Keratinocyte (primary cell): ENCODE measurements around the gene SLC15A3.

Experiments used
- EZH2 ChIP-seq: IDR thresholded peaks from one replicate; pipeline ENCODE4 v1.6.1; 2012; ENCODE audit warnings: inconsistent platforms, mild to moderate bottlenecking, low read length, moderate library complexity
- TF ChIP-seq, protein P1 (sequence below), 3 experiments: IDR thresholded peaks in 1 of 3; conservative IDR thresholded peaks in 1 of 3; optimal IDR thresholded peaks in 1 of 3; 2 replicates in 2 of 3; 3 replicates in 1 of 3; pipeline versions ENCODE3 to v1.5.1; 2011; ENCODE audit warnings: low read length in 3 of 3, mild to moderate bottlenecking in 3 of 3, moderate library complexity in 2 of 3, control low read depth in 1 of 3, inconsistent platforms in 1 of 3; ENCODE audit not compliant: insufficient read depth in 2 of 3; ENCODE audit errors: extremely low read depth in 1 of 3

DNA sequence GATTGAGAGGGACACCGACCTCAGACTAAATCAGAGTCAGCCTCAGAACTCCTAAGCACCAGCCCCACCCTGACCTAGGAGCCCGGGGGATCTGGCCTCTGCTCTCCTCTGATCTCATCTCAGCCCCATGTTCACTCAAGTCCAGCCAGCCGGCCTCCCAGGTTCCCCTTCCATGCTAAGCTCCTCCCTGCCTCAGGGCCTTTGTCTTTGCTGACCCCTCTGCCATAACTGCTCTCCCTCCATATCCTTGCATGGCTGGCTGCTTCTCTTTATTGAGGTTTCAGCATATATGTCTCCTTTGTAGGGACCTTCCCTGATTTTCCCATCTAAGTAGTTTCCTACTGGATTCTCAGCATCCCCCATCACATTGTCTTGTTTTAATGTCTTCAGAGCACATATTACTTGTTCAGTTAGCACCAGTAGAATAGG lies 780 bp upstream of the SLC15A3 start:
- TF ChIP-seq, protein P1, sequence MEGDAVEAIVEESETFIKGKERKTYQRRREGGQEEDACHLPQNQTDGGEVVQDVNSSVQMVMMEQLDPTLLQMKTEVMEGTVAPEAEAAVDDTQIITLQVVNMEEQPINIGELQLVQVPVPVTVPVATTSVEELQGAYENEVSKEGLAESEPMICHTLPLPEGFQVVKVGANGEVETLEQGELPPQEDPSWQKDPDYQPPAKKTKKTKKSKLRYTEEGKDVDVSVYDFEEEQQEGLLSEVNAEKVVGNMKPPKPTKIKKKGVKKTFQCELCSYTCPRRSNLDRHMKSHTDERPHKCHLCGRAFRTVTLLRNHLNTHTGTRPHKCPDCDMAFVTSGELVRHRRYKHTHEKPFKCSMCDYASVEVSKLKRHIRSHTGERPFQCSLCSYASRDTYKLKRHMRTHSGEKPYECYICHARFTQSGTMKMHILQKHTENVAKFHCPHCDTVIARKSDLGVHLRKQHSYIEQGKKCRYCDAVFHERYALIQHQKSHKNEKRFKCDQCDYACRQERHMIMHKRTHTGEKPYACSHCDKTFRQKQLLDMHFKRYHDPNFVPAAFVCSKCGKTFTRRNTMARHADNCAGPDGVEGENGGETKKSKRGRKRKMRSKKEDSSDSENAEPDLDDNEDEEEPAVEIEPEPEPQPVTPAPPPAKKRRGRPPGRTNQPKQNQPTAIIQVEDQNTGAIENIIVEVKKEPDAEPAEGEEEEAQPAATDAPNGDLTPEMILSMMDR (optimal IDR thresholded peaks at IDR 0.05 in 1 of 3, IDR thresholded peaks at IDR 0.05 in 1 of 3, conservative IDR thresholded peaks at IDR 0.05 in 1 of 3; ENCODE audit: extremely low read depth in 1 of 3, insufficient read depth in 2 of 3, low read length in 3 of 3) = no peak
- no peak for TF ChIP-seq EZH2
